CD4-positive, alpha-beta T cell treated with Interleukin-4 for 1 hour (primary cell): ENCODE measurements around the gene CELF1.

Experiments
- DNase-seq, 2 donors: peaks; one replicate each; pipeline ENCODE4 v3.0.0-alpha.2; 2020 to 2022

Gene CELF1

GRCh38 chr11:47552566-47553405 lies at the start of gene CELF1:
TSS of gene CELF1 (minus strand) at chr11:47553132. CDS start at chr11:47499523, 53,609 bp downstream.
- DNase-seq: peak; percentile 92

GRCh38 chr11:47599902-47600301 lies 47.0 kb upstream of the CELF1 start:
- DNase-seq: no peak

GRCh38 chr11:47595967-47596366 lies 43.0 kb upstream of the CELF1 start:
- DNase-seq: no peak

GRCh38 chr11:47595029-47595428 lies 42.1 kb upstream of the CELF1 start:
- no peak for DNase-seq

GRCh38 chr11:47593934-47594855 lies 41.3 kb upstream of the CELF1 start, which contains the start of gene C1QTNF4:
TSS of gene C1QTNF4 (minus strand) at chr11:47594411. CDS start at chr11:47590810, 3,601 bp downstream.
- no peak for DNase-seq

- no peak for DNase-seq
These were observed 40.6 kb upstream of the CELF1 start for GRCh38 chr11:47593492-47593933.

GRCh38 chr11:47592970-47593369 lies 40.0 kb upstream of the CELF1 start:
- DNase-seq: no peak

GRCh38 chr11:47592251-47592650 lies 39.3 kb upstream of the CELF1 start:
- no peak for DNase-seq

GRCh38 chr11:47591764-47592163 lies 38.8 kb upstream of the CELF1 start:
- DNase-seq: no peak

- DNase-seq: no peak
These were observed 37.3 kb upstream of the CELF1 start for GRCh38 chr11:47589977-47590861.

- no peak for DNase-seq
These were observed 36.6 kb upstream of the CELF1 start for GRCh38 chr11:47589584-47589976.

GRCh38 chr11:47589118-47589517 lies 36.2 kb upstream of the CELF1 start:
- DNase-seq: no peak

- peak in 1 of 2 donors; percentile 50 for DNase-seq
These were observed 34.9 kb upstream of the CELF1 start for GRCh38 chr11:47587723-47588326.

GRCh38 chr11:47587039-47587716 lies 34.2 kb upstream of the CELF1 start:
- DNase-seq: no peak

GRCh38 chr11:47586098-47586855 lies 33.3 kb upstream of the CELF1 start, which contains the start of gene FAM180B:
TSS of gene FAM180B (plus strand) at chr11:47586678. CDS start at chr11:47586769, 91 bp downstream.
- no peak for DNase-seq

- DNase-seq: no peak
These were observed 30.9 kb upstream of the CELF1 start for GRCh38 chr11:47583844-47584243.

GRCh38 chr11:47578524-47579494 lies 25.9 kb upstream of the CELF1 start, which contains the start of the genes KBTBD4 and NDUFS3:
TSS of gene KBTBD4 (minus strand) at chr11:47578970. CDS start at chr11:47578951, 19 bp downstream.
TSS of gene NDUFS3 (plus strand) at chr11:47579074. CDS start at chr11:47579092, 18 bp downstream.
- DNase-seq: peak; percentile 86 to 92

GRCh38 chr11:47577460-47578041 lies 24.6 kb upstream of the CELF1 start:
- no peak for DNase-seq

GRCh38 chr11:47573321-47573720 lies 20.4 kb upstream of the CELF1 start:
- no peak for DNase-seq
